ENCODE results near the gene TNS1. TPM values are rescaled to one million over a fixed set of nuclear protein-coding genes. Genes with fewer than 3 reads are reported as not detected.

TNS1 gene
- total and polyA plus RNA-seq, 7 donors = 73.4 to 742 (median 276) TPM

GRCh38 chr2:217859926-217860325 is 142.9 kb downstream of the TNS1 start:
- Histone ChIP-seq H3K4me1 (peaks cover 55% of the 10 kb centered on the region), H3K27ac (peak overlapping the region; percentile 89), H3K27me3 (ENCODE audit: insufficient read depth in 3 of 3, low read length in 2 of 3) (no peaks in the 10 kb centered on the region), H3K36me3 (ENCODE audit: insufficient read depth in 1 of 2, low read depth in 1 of 2) (peaks cover 0 to 61% of the 10 kb centered on the region in 2 donors), H3K4me3 (no peak overlapping the region), H3K9me3 (no peaks in the 10 kb centered on the region)
- ATAC-seq = no peak
- TF ChIP-seq CTCF (IDR thresholded peaks at IDR 0.05) = no peak
- intact Hi-C loops (cut with DNase I) = no loop called here
- 86 to 97% (median 93%) methylated on average over 5 of the region's 5 CpGs for WGBS, 3 donors
- DNase-seq = no peak

DNA sequence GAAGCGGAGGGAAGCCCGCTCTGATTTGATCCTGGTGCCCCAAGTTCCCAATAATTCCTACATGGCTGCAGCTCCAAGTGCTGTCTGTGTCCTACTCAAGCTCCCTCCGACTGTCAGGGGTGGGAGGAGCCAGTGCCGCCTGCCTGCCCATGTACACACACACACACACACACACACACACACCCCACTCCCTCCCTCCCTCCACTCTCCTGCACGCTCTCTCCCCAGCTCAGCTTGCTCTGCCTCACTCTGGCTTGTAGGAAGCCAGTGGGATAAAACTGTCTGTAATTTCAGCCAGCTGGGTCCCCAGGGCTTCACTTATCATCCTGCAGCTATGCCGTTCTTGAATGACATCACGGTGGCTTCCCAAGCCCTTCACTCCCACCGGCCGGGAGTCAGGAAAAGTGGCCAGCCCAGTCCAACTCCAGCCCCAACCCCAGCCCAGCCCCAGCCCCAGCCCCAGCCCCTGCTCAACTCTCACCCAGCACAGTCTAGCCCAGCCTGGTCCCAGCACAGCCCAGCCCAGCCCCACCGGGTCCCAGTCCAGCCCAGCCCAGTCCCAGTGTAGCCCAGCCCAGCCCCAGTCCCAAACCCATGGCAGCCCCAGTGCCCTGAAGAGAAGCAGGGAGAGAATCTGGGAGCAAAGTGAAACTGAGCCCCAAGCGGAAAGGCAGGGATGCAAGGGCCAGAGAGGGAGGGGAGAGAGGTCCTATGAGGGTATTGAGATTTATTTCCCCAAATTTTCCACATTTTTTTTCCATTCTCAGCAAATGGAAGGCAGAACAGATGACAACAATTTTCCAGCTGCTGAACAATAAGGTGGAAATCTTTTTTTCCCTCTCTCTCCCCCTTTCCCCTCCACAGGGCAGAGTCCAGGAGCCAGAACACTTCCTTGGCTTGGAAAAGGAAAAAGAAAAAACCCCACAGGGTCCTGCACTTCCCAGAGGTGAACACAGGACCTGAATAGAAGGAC is 144.0 kb downstream of the TNS1 start:
- DNase-seq = peak; percentile 87 to 95
- Histone ChIP-seq H3K36me3 (ENCODE audit: insufficient read depth in 1 of 2, low read depth in 1 of 2) (peaks cover 0 to 61% of the 10 kb centered on the region in 2 donors), H3K9me3 (no peaks in the 10 kb centered on the region), H3K27ac (peak overlapping the region; percentile 89), H3K27me3 (ENCODE audit: insufficient read depth in 3 of 3, low read length in 2 of 3) (no peaks in the 10 kb centered on the region), H3K4me3 (peak overlapping the region; percentile 66), H3K4me1 (peaks cover 58% of the 10 kb centered on the region)
- 5 to 20% (median 13%) methylated on average over 9 to 11 of the region's 11 CpGs for WGBS, 3 donors
- peak; percentile 84 to 88 (median 85) for ATAC-seq
- intact Hi-C loops (cut with DNase I) = no loop called here
- TF ChIP-seq CTCF (IDR thresholded peaks at IDR 0.05) = no peak

DNA sequence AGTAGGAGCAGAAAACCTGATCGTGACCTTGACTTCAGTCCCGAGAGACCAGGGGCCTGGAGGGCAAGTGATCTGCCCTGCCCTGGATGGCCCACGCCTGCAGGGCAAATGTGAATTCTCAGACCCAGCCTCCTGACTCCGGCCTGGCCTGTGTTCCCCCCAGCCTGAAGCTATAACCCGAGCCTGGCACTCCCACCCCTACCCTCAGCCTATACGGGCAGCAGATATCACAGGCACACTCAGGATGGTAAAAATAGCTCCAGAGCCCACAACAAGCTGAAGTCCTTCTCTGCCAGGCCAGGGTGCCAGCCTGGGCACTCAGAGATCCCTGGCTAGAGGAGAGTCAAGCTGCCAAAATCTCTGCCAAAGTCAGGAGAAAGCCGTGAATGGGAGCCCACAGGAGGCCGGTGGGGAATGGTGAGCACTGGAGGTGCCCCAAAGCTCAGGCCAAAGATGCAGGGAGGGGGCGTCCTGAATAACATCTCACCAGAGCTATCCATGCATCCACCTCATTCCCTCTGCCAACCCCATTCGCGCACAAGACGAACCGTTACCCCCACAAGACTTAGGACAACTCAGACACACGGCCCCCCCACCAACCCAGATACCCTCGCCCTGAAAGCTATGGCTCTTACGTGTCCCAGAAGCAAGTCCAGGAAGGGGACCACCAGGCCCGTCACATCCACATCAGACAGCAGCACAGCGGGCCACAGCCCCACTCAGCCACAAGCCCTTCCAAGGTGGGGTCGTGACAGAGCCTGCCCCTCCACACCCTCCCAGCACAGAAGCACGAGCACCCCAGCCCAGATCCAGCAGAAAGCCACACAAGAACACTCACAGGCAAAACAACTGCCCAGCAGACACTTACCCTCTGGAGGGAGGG is 144.9 kb downstream of the TNS1 start:
- peak overlapping the region; percentile 66 for H3K4me3 ChIP-seq
- H3K4me1 ChIP-seq = peaks cover 65% of the 10 kb centered on the region
- DNase-seq (peak; percentile 59 to 90), ATAC-seq (peak; percentile 77 to 85 (median 80))
- H3K36me3 ChIP-seq (ENCODE audit: insufficient read depth in 1 of 2, low read depth in 1 of 2) = peaks cover 0 to 60% of the 10 kb centered on the region in 2 donors
- TF ChIP-seq CTCF (IDR thresholded peaks at IDR 0.05) = no peak
- H3K9me3 ChIP-seq = no peaks in the 10 kb centered on the region
- H3K27me3 ChIP-seq (ENCODE audit: insufficient read depth in 3 of 3, low read length in 2 of 3) = no peaks in the 10 kb centered on the region
- peak overlapping the region; percentile 89 for H3K27ac ChIP-seq
- intact Hi-C loops (cut with DNase I) = loop anchor here in 1 of 2 donors (2.0 kb wide), 1 partner anchor 23 kb away; no protein-coding TSS in a partner anchor
- WGBS, 3 donors = 19 to 27% (median 20%) methylated on average over 19 to 20 of the region's 20 CpGs

DNA sequence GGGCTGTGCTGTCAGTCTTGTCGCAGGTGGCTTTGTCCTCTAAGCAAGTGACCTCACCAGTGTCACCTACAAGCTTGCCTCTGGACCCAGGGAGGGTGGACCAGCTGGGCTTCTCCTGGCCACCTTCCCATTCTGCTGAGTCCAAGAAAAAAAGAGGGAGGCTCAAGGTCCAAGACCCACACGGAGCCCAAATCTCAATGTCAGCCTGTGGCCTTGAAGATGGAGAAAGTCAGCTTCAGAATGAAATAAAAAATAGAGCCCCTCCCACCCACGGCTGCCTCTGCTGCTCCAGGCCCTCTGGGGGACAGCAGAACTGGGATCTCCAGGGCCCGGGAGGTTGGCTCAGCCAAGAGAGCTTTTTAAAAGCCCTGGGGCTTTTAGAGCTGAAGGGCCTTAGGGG is 145.9 kb downstream of the TNS1 start:
- Histone ChIP-seq H3K27me3 (ENCODE audit: insufficient read depth in 3 of 3, low read length in 2 of 3) (no peaks in the 10 kb centered on the region), H3K4me1 (peaks cover 75% of the 10 kb centered on the region), H3K27ac (peak overlapping the region; percentile 89), H3K9me3 (no peaks in the 10 kb centered on the region), H3K36me3 (ENCODE audit: insufficient read depth in 1 of 2, low read depth in 1 of 2) (peaks cover 0 to 56% of the 10 kb centered on the region in 2 donors), H3K4me3 (peak overlapping the region; percentile 66)
- ATAC-seq = peak in 2 of 4 donors; percentile 12 to 23
- 12 to 28% (median 13%) methylated on average over 4 of the region's 4 CpGs for WGBS, 3 donors
- TF ChIP-seq CTCF (IDR thresholded peaks at IDR 0.05) = no peak
- intact Hi-C loops (cut with DNase I) = loop anchor here in 1 of 2 donors (2.0 kb wide), 1 partner anchor 22 kb away; no protein-coding TSS in a partner anchor
- peak in 1 of 2 donors; percentile 64 for DNase-seq
